Fibroblast of skin of scalp (primary cell): ENCODE results near the gene LRRC8C. TPM values are rescaled to one million over a fixed set of nuclear protein-coding genes. Genes with fewer than 3 reads are reported as not detected.
A peak's percentile ranks its signal among the peaks of the same experiment; 100 is the strongest.
"Not testable (repeated sequence)": the region's sequence is repeated elsewhere in the genome, so short reads cannot be mapped to it uniquely, and the experiment has no call there.

Experiments used
- DNase-seq: peaks from one replicate; pipeline ENCODE4 v3.0.0-alpha.2; 2013
- polyA plus RNA-seq, 2 experiments: library from polyadenylated mRNA; unstranded; fragments of 120-200 nt; gene quantifications; one replicate each; pipeline ENCODE4 v1.2.1, GENCODE V29; 2013; ENCODE audit not compliant: insufficient read length in 2 of 2

LRRC8C gene
- 3.6 TPM for polyA plus RNA-seq (2013, experiment 1 of 2; ENCODE audit: insufficient read length)
- 4.4 TPM for polyA plus RNA-seq (2013, experiment 2 of 2; ENCODE audit: insufficient read length)

DNA sequence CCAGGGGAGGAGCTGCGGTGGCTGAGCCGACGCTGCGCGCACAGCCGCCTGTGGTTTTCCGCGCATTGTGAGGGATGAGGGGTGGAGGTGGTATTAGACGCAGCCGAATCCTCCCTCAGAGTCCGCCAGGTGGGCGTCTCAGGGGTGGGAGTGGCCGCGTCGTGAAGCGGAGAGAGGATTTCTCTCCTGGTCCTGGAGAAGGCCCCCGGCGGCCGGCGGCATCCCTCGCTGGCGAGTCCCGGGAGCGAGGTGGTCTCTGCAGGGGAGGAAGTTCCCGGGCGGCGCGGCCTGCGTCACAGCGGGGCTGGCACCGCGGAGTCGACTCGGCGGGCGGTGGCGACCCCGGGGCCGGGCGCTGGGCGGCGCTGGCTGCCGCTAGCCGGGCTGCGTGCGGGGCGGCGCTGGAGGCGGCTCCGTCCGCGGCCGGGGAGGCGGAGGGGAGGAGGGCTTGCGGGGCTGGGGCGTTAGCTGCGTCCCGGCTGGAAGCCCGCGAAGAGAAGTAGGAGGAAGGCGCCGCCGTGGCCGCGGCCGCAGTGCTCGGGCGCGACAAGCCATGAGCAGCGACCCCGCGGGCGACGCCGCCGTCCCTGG is at the start of gene LRRC8C:
Gene LRRC8C, plus strand, starts transcription at position 464 of the 591 bp plus-strand sequence. CDS start 53,354 bp downstream, outside the sequence.
- peak; percentile 77 for DNase-seq

GRCh38 chr1:89584211-89584610 is 48.7 kb upstream of the LRRC8C start:
- no peak for DNase-seq

DNA sequence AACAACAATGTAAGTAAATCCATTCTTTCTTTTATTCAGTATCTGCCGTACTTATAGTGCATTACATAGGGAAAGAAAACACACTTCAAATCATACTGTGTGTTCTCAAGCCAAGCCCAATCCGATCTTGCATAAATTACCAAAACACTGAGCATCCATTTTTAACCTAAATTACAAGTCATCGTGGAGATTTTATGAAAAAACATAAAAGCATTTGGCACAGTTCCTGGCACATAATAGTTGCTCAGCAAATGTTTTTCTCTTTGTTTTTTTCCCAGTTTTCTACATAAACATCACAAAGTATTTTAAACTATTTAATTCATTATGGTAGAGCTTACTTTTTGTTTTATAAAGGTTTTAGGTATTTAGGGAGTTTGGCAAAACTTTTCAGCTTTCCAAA is 48.1 kb upstream of the LRRC8C start:
- DNase-seq: no peak

- DNase-seq: no peak
Measured at GRCh38 chr1:89587729-89588161, 45.2 kb upstream of the LRRC8C start.

GRCh38 chr1:89588480-89588879 is 44.4 kb upstream of the LRRC8C start:
- no peak for DNase-seq

- peak; percentile 61 for DNase-seq
Measured at GRCh38 chr1:89589515-89589914, 43.4 kb upstream of the LRRC8C start.

GRCh38 chr1:89590341-89591080 is 42.4 kb upstream of the LRRC8C start:
- peak; percentile 27 for DNase-seq

DNA sequence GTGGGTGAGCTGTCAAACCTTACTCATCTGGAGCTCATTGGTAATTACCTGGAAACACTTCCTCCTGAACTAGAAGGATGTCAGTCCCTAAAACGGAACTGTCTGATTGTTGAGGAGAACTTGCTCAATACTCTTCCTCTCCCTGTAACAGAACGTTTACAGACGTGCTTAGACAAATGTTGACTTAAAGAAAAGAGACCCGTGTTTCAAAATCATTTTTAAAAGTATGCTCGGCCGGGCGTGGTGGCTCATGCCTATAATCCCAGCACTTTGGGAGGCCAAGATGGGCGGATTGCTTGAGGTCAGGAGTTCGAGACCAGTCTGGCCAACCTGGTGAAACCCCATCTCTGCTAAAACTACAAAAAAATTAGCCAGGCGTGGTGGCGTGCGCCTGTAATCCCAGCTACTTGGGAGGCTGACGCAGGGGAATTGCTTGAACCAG is 40.0 kb upstream of the LRRC8C start:
- DNase-seq: not testable (repeated sequence)

GRCh38 chr1:89594096-89594740 is 38.7 kb upstream of the LRRC8C start:
- peak; percentile 20 for DNase-seq

DNA sequence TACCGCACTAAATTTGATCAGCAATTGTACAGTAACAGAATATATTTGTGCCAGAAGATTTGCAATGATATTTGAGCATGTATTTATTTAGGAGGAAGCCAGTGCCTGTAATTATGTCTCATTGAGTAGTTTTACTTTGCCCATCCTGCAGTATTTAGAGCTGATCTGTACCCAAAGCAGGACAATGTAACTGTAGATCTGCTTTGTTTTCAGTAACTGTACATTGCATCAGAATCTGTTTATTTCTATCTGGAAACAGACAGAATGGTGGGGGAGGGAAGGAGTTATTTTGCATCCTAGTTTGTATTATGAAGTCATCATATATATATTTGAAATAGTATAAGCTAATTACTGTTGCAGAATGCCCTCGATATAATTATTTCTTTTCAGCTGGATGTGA is 36.2 kb upstream of the LRRC8C start:
- DNase-seq: no peak

- peak; percentile 55 for DNase-seq
Measured at GRCh38 chr1:89598450-89599331, 34.2 kb upstream of the LRRC8C start.

DNA sequence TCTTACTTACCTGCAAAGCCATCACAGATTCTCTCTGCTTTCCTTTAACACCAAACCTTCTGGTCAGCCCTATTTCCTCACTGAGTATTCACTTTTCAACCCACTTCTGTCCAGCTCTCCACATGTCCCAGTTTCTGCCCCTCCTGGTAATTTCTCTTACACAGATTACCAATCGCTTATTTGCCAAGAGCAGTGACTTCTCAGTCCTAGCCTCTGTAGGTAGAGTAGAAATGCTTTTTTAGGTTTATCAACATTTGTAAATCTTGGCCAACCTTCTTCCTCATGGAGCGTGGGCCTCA is 33.6 kb upstream of the LRRC8C start:
- DNase-seq: no peak

- DNase-seq: no peak
Measured at GRCh38 chr1:89600451-89601224, 32.3 kb upstream of the LRRC8C start.

GRCh38 chr1:89602871-89603404 is 30.0 kb upstream of the LRRC8C start:
- no peak for DNase-seq

DNA sequence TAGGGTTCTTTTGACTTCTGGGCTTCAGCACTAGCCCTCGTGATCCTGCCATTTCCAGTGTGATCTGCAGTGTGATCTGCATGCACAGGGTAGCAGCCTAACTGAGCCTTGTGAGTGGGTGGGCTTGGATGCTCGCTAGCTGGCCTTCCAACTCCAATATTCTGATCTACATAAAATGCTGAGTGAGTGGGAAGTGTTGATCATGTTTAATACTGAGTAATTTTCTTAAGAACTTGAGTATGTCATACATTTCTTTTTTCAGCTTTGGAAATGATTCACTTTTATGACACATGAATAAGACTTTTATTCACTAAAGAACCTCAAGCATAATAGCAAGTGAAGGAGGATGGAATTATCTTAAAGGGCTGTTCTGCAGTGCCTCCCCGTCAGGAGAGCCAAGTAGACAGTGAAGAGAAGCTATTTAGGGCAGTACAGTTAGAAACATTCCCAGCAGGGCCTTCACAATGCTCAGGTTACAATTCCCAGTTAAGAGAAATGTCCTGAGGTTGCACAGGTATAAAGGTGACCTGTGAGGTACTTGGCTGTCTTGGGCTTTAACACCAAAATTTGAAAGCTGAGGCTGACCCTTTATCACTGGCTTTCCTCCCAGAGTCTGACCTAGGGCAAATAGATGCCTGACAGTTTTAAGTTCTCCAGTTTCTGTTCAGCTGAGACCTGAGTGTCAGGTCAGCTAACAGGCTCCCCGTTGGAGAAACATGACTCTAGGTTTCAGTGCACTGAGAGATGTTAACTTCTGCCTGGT is 29.1 kb upstream of the LRRC8C start:
- peak; percentile 23 for DNase-seq

- DNase-seq: no peak
Measured at GRCh38 chr1:89604414-89604735, 28.5 kb upstream of the LRRC8C start.

- peak; percentile 46 for DNase-seq
Measured at GRCh38 chr1:89605692-89606091, 27.2 kb upstream of the LRRC8C start.

GRCh38 chr1:89606227-89606980 is 26.5 kb upstream of the LRRC8C start:
- DNase-seq: no peak

DNA sequence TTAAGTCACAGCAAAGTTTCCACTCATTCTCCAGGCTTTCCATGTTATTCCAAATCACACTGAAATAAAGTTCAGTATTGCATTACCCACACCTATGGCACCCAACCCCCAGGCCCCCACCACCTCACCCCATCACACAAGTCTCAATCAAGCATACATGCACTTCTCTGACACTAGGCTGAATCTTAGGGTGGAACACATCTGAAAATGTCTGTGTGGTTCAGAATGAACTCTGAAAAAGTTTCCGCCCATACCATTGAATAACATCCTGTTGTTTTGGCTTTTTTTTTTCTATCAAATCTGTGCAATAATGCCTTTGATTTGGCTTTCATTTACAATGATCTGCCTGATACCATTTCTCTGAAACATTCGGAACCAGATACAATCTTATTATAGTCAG is 25.8 kb upstream of the LRRC8C start:
- no peak for DNase-seq
